Measurements from ENCODE around the gene EFNA4.
A peak's percentile ranks its signal among the peaks of the same experiment; 100 is the strongest.

EFNA4 gene

GRCh38 chr1:155034318-155035208, 29.0 kb upstream of the EFNA4 start:
- DNase-seq = no peak

GRCh38 chr1:155035936-155036335, 27.6 kb upstream of the EFNA4 start:
- no peak for DNase-seq

GRCh38 chr1:155037043-155037442, 26.5 kb upstream of the EFNA4 start:
- no peak for DNase-seq

GRCh38 chr1:155037851-155038441, 25.6 kb upstream of the EFNA4 start:
- no peak for DNase-seq

GRCh38 chr1:155038602-155039307, 24.8 kb upstream of the EFNA4 start:
- DNase-seq = no peak

GRCh38 chr1:155039308-155039669, 24.3 kb upstream of the EFNA4 start:
- DNase-seq = no peak

DNA sequence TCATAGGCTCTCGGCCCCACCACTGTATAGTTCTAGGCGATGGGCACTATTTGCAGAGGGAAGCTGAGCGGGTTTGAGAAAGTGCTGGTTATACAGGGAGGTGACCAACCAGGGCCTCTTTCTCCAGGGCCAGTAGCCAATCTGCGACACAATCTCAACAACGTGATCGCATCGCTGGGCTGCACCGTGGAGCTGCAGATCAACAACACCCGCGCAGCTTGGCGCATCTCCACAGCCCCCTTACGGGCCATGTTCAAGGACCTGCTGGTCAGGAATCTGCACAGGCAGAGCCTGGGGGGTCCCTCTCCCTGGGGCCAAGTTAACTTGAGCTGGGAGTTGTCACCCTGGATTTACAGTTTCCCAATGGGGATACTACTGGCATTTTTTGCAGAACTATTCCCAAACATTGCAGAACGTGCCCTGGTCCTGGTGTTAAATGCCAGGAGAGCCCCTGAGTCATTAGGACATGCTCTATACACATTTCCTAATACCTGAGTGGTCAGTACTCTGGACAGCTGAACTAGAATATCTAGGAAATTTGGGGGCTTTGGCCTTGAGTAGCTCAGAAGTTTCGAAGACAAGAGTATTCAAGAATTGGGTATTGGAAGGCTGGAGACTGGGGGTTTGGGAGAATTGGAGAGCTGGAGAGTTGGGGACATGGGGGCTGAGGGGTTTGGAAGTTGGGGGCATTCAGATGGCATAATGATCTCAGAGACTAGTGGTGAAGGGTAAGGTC, 23.0 kb upstream of the EFNA4 start:
- DNase-seq = no peak

DNA sequence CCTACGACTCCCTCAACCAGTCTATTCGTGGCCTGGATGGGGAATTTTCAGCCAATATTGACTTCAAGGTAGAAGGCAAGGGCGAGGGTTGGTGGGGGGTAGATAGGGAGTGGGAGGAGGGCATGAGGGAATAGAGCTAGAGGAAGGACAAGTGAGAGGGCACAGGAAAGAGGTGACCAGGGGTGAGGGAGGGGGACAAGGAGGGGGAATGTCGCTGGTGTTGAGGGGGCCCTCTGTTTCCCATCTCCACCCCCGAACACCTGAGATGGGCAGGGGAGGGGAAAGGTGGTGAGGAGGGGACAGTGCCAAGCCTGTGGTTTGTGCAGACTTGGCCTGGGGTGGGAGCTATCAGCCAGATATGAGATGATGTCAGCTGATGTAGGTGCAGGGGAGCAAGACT, 20.8 kb upstream of the EFNA4 start:
- no peak for DNase-seq

GRCh38 chr1:155043301-155043702, 20.2 kb upstream of the EFNA4 start:
- DNase-seq = no peak

DNA sequence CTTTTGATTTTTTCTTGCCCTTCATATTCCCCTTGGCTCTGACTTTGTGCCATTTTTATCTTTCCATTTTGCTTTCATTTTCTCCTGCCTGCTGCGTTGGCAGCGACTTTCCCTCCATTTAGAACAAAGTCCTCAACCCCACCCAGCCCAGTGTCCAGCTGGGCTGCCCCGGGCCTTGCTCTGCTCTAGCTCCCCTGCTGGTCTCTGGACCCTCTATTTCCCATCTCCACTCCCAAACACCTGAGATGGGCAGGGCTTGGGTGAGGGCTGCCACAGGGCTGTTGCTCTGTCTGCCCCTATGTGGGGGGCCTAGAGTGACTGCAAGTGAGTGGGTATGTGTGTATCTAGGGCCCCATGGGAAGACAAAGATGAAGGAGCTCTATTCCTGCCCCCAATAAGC, 19.7 kb upstream of the EFNA4 start:
- no peak for DNase-seq

GRCh38 chr1:155044365-155044764, 19.2 kb upstream of the EFNA4 start:
- DNase-seq = no peak

GRCh38 chr1:155044812-155045657, 18.5 kb upstream of the EFNA4 start:
- DNase-seq = peak; percentile 31

- no peak for DNase-seq
These were observed 14.8 kb upstream of the EFNA4 start for GRCh38 chr1:155048449-155049334.

GRCh38 chr1:155049651-155050559, 13.6 kb upstream of the EFNA4 start:
- no peak for DNase-seq

DNA sequence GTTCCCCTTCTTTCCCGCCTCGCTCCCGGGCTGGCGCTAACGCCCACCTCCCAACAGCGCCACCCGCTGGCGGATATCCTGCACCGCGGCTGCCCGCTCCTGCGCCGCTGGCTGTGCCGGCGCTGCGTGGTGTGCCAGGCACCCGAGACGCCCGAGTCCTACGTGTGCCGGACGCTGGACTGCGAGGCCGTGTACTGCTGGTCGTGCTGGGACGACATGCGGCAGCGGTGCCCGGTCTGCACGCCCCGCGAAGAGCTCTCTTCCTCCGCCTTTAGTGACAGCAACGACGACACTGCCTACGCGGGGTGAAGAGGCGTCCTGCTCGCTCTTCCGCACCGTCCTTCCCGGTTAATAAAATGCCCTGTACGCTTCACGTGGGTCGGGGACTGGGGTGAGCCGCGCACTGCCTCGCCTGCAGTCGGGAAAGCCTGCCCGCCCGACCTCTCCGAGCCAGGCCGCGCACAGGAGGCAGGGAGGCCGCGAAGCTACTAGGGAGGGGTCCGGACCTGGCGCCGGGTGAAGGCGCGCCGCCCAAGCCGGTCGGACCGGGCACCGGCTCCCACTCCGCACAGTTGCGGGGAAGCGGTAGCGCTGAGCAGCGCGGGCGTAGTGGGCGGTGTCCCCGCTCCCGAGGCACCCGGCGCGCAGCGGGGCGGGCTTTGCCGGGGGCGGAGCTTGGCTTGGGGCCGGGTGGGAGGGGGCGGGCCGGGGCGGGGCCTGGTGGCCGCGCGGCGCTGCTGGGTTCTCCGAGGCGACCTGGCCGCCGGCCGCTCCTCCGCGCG, 12.8 kb upstream of the EFNA4 start, which contains the start of gene ADAM15:
TSS of gene ADAM15 (plus strand) at position 757 of the 782 bp plus-strand sequence. CDS start 71 bp downstream, outside the sequence.
- peak; percentile 47 for DNase-seq

DNA sequence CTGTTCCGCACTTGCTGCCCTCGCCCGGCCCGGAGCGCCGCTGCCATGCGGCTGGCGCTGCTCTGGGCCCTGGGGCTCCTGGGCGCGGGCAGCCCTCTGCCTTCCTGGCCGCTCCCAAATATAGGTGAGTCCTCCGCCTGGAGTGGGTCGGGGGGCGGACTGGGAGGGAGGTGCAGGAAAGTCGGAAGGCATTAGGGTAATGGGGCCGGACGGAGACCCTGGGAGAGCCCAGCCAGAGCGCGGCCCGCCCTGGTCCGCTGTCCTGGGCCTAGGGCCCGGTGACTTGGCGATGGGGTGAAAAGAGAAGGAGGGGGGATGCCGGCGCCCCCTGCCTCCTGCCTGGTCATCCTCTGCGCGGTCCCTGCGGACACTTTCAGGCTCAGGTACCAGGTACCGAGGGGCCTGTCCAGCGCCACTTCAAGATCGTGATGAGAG, 12.2 kb upstream of the EFNA4 start:
- DNase-seq = no peak

GRCh38 chr1:155051777-155052398, 11.7 kb upstream of the EFNA4 start:
- DNase-seq = peak; percentile 29
